Astrocyte (in vitro differentiated cells and primary cell): Measurements from ENCODE around the gene DCAF6. TPM values are rescaled to one million over a fixed set of nuclear protein-coding genes. Genes with fewer than 3 reads are reported as not detected.

Source experiments
- DNase-seq: peaks from one replicate; pipeline ENCODE4 v3.0.0-alpha.2; 2010; ENCODE audit warnings: low read depth
- FAIRE-seq: peaks from 2 replicates; lab custom pipeline; 2011; peaks lifted over from hg19 to GRCh38; lab: Jason Lieb, UNC
- H2AFZ ChIP-seq: 2 replicates; pipeline ENCODE4 v1.6.0; 2012; ENCODE audit warnings: low read depth, low read length, inconsistent platforms
- H3K27ac ChIP-seq: 2 replicates; pipeline ENCODE4 v1.5.1; 2011; ENCODE audit warnings: low read depth, low read length, inconsistent platforms
- H3K27me3 ChIP-seq: 2 replicates; pipeline ENCODE4 v1.6.0; 2011; ENCODE audit warnings: low read length, inconsistent platforms; ENCODE audit not compliant: insufficient read depth
- H3K36me3 ChIP-seq: 2 replicates; pipeline ENCODE4 v1.5.1; 2011; ENCODE audit warnings: low read length, inconsistent platforms; ENCODE audit not compliant: insufficient read depth
- H3K4me1 ChIP-seq: 2 replicates; pipeline ENCODE4 v1.5.1; 2011; ENCODE audit warnings: low read length, inconsistent platforms; ENCODE audit not compliant: insufficient read depth
- H3K4me2 ChIP-seq: 2 replicates; pipeline ENCODE4 v1.6.0; 2012; ENCODE audit warnings: low read length, inconsistent platforms
- H3K4me3 ChIP-seq: 2 replicates; pipeline ENCODE4 v1.5.1; 2011; ENCODE audit warnings: low read depth, mild to moderate bottlenecking, low read length, inconsistent platforms; ENCODE audit not compliant: insufficient read depth
- H3K79me2 ChIP-seq: 2 replicates; pipeline ENCODE4 v1.6.0; 2012; ENCODE audit warnings: mild to moderate bottlenecking, low read length, inconsistent platforms; ENCODE audit not compliant: insufficient read depth
- H3K9ac ChIP-seq: 2 replicates; pipeline ENCODE4 v1.6.0; 2012; ENCODE audit warnings: mild to moderate bottlenecking, low read length, inconsistent platforms
- H3K9me3 ChIP-seq: 2 replicates; pipeline ENCODE4 v1.5.1; 2012; ENCODE audit warnings: low read depth, mild to moderate bottlenecking, low read length, inconsistent platforms; ENCODE audit not compliant: insufficient read depth
- H4K20me1 ChIP-seq: 2 replicates; pipeline ENCODE4 v1.6.0; 2012; ENCODE audit warnings: low read length, inconsistent platforms; ENCODE audit not compliant: insufficient read depth
- H3K27ac Mint-ChIP-seq: one replicate; pipeline ENCODE4 v1.8.0; 2021; ENCODE audit warnings: mild to moderate bottlenecking, mixed read lengths; ENCODE audit not compliant: unreplicated experiment
- H3K27me3 Mint-ChIP-seq: one replicate; pipeline ENCODE4 v1.8.0; 2021; ENCODE audit warnings: low read depth, mixed read lengths; ENCODE audit not compliant: unreplicated experiment
- H3K36me3 Mint-ChIP-seq: one replicate; pipeline ENCODE4 v1.8.0; 2021; ENCODE audit warnings: low read depth, mixed read lengths; ENCODE audit not compliant: unreplicated experiment
- H3K4me1 Mint-ChIP-seq: one replicate; pipeline ENCODE4 v1.8.0; 2021; ENCODE audit warnings: low read depth, mixed read lengths; ENCODE audit not compliant: unreplicated experiment
- H3K4me3 Mint-ChIP-seq: one replicate; pipeline ENCODE4 v1.8.0; 2021; ENCODE audit warnings: mild to moderate bottlenecking, moderate library complexity, mixed read lengths; ENCODE audit not compliant: unreplicated experiment
- H3K9me3 Mint-ChIP-seq: one replicate; pipeline ENCODE4 v1.8.0; 2021; ENCODE audit warnings: mild to moderate bottlenecking, mixed read lengths; ENCODE audit not compliant: unreplicated experiment
- CTCF ChIP-seq: IDR thresholded peaks from 2 replicates; pipeline ENCODE4 v1.5.1; 2011; ENCODE audit warnings: low read depth, mild to moderate bottlenecking, inconsistent platforms, low read length, moderate library complexity; ENCODE audit not compliant: insufficient read depth
- EZH2 ChIP-seq: IDR thresholded peaks from 2 replicates; pipeline ENCODE4 v1.6.1; 2012; ENCODE audit warnings: mild to moderate bottlenecking, low read length, inconsistent platforms; ENCODE audit not compliant: insufficient read depth
- total RNA-seq: library from RNA; stranded (reverse); gene quantifications from 2 replicates; pipeline ENCODE4 v1.2.1, GENCODE V29; 2021

Gene DCAF6
- total RNA-seq, 1 donor from 2014 or later: 57.4 TPM

DNA sequence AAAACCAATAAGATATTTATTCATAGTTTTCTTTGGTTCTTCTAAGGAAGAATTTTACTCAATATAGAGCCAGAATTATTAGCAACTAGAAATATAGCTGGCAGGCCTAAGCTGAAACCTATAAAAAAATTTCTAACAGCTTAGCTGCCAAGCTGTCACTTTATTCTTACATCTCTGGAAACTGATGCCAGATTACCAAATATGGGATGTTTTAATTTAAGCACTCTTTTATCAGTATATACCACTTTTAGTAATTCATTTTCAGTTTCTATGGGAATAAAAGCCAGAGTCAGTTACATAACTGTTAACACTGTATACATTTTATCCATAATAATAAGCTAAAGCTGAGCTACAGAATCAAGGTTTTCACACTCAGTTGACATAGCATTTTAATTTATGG, 69.0 kb downstream of the DCAF6 start:
- Histone ChIP-seq H3K27me3 (no peaks in the 10 kb centered on the region), H3K79me2 (no peaks in the 10 kb centered on the region), H3K9me3 (no peaks in the 10 kb centered on the region), H3K36me3 (no peaks in the 10 kb centered on the region), H3K9ac (no peak overlapping the region), H3K4me2 (no peak overlapping the region), H4K20me1 (no peaks in the 10 kb centered on the region), H3K27ac (no peak overlapping the region), H3K4me3 (no peak overlapping the region), H2AFZ (no peak overlapping the region), H3K4me1 (no peaks in the 10 kb centered on the region)
- FAIRE-seq (no peak), DNase-seq (no peak)
- no peak overlapping the region for H3K4me3 Mint-ChIP-seq
- no peak for TF ChIP-seq EZH2
- no peak for TF ChIP-seq CTCF
- H3K27me3 Mint-ChIP-seq: no peaks in the 10 kb centered on the region
- H3K36me3 Mint-ChIP-seq: peaks cover 14% of the 10 kb centered on the region
- no peaks in the 10 kb centered on the region for H3K4me1 Mint-ChIP-seq
- H3K27ac Mint-ChIP-seq: no peak overlapping the region
- H3K9me3 Mint-ChIP-seq: no peaks in the 10 kb centered on the region

- Histone ChIP-seq H3K79me2 (no peaks in the 10 kb centered on the region), H3K27me3 (no peaks in the 10 kb centered on the region), H2AFZ (no peak overlapping the region), H3K4me2 (no peak overlapping the region), H3K36me3 (no peaks in the 10 kb centered on the region), H3K27ac (no peak overlapping the region), H4K20me1 (peaks cover 5% of the 10 kb centered on the region), H3K9ac (no peak overlapping the region), H3K4me3 (no peak overlapping the region), H3K9me3 (no peaks in the 10 kb centered on the region), H3K4me1 (no peaks in the 10 kb centered on the region)
- Mint-ChIP-seq H3K9me3 (no peaks in the 10 kb centered on the region), H3K27ac (no peak overlapping the region), H3K4me1 (no peaks in the 10 kb centered on the region), H3K4me3 (no peak overlapping the region), H3K27me3 (no peaks in the 10 kb centered on the region), H3K36me3 (peaks cover 15% of the 10 kb centered on the region)
- FAIRE-seq (no peak), DNase-seq (no peak)
- TF ChIP-seq CTCF (no peak), EZH2 (no peak)
Measured at GRCh38 chr1:168007691-168008090, 71.2 kb downstream of the DCAF6 start.

- no peak overlapping the region for H3K27ac Mint-ChIP-seq
Measured at GRCh38 chr1:168008595-168008994, 72.1 kb downstream of the DCAF6 start.

More at GRCh38 chr1:168008595-168008994, 72.1 kb downstream of the DCAF6 start:
- H3K27me3 Mint-ChIP-seq: no peaks in the 10 kb centered on the region
- Histone ChIP-seq H4K20me1 (peaks cover 5% of the 10 kb centered on the region), H3K4me3 (no peak overlapping the region), H3K27ac (no peak overlapping the region), H3K4me1 (no peaks in the 10 kb centered on the region), H3K4me2 (no peak overlapping the region), H3K79me2 (no peaks in the 10 kb centered on the region), H3K36me3 (no peaks in the 10 kb centered on the region), H3K9ac (no peak overlapping the region), H2AFZ (no peak overlapping the region), H3K9me3 (no peaks in the 10 kb centered on the region), H3K27me3 (no peaks in the 10 kb centered on the region)
- no peak overlapping the region for H3K4me3 Mint-ChIP-seq
- no peaks in the 10 kb centered on the region for H3K4me1 Mint-ChIP-seq
- FAIRE-seq: no peak
- no peak for DNase-seq
- no peaks in the 10 kb centered on the region for H3K9me3 Mint-ChIP-seq
- H3K36me3 Mint-ChIP-seq: peaks cover 13% of the 10 kb centered on the region
- TF ChIP-seq EZH2: no peak
- TF ChIP-seq CTCF: no peak
